Measurements from ENCODE around the gene OVCA2.

DNA sequence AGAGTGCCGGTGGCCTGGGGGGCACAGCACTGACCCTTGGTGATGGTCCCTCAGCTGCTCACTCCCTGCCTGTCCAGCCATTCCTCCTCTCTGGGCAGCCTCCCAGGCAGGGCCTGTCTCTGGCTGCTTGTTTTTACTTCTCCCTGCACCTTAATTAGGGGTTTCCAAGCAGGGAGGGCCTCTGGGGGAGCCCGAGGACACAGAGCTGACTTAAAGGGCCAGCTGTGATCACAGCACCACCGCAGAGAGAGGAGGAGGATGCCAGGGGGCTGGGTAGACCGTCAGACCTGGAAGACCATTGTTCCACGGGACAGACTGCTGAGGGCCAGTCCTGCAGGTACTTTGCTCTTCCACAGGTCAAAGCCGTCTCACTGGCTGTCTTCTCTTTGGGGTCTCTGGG lies 13.1 kb upstream of the OVCA2 start:
- TF ChIP-seq, protein P1, sequence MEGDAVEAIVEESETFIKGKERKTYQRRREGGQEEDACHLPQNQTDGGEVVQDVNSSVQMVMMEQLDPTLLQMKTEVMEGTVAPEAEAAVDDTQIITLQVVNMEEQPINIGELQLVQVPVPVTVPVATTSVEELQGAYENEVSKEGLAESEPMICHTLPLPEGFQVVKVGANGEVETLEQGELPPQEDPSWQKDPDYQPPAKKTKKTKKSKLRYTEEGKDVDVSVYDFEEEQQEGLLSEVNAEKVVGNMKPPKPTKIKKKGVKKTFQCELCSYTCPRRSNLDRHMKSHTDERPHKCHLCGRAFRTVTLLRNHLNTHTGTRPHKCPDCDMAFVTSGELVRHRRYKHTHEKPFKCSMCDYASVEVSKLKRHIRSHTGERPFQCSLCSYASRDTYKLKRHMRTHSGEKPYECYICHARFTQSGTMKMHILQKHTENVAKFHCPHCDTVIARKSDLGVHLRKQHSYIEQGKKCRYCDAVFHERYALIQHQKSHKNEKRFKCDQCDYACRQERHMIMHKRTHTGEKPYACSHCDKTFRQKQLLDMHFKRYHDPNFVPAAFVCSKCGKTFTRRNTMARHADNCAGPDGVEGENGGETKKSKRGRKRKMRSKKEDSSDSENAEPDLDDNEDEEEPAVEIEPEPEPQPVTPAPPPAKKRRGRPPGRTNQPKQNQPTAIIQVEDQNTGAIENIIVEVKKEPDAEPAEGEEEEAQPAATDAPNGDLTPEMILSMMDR (IDR thresholded peaks at IDR 0.05): no peak
- no peak for TF ChIP-seq POLR2A (IDR thresholded peaks at IDR 0.05)
